Uterus (tissue), 2 donors: ENCODE results near the gene SCFD2.

Experiments used
- CTCF ChIP-seq, 4 experiments: fragments of 200-600 bp in 2 of 4; fragments of 450-650 bp in 2 of 4; sonication (generic) in 2 of 4; IDR thresholded peaks; one replicate each; pipeline ENCODE4 v1.5.1; 2016 to 2019; ENCODE audit warnings: antibody characterized with exemption in 4 of 4, mild to moderate bottlenecking in 2 of 4, moderate library complexity in 1 of 4
- POLR2A ChIP-seq, 2 donors: fragments of 450-650 bp; IDR thresholded peaks; one replicate each; pipeline ENCODE4 v1.6.1; 2016; ENCODE audit warnings: antibody characterized with exemption in 2 of 2, mild to moderate bottlenecking in 1 of 2, moderate library complexity in 1 of 2

DNA sequence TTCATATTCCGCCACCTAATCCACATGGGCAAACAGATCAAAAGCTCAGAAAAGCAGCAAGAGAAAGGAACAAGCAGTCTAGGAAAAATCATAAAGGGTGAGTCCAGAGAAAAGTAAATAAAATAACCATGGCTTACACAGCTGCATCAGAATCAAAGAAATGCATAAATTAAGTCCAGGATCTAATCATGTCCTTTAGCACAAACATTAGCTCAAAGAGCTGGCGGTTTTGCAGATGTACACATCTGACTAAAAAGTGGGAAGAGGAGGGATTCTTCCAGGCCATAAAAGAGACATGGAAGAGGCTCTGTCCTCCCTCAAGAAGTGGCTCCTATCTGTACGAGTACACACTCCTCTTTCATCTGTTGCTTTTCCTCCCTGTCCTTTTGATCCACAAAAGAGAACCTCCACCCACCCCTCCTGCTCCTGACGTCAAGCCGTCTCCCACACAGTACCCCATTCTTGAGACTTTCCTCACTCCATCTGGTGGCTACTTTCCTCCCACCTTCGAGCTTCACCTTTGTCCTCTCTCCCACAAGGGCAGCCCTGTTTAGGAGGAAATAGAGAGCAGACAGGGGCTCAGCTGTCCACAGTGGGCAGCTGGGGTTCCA, 411.2 kb downstream of the SCFD2 start:
- TF ChIP-seq CTCF (IDR thresholded peaks at IDR 0.05) (peak in 1 of 4 experiments; percentile 7), POLR2A (IDR thresholded peaks at IDR 0.05) (no peak)
